NCI-H187 (cell line): Measurements from ENCODE around the gene PPA2.
A peak's percentile ranks its signal among the peaks of the same experiment; 100 is the strongest.
"Not testable (repeated sequence)": the region's sequence is repeated elsewhere in the genome, so short reads cannot be mapped to it uniquely, and the experiment has no call there.

Experiments
- DNase-seq, 2 experiments: peaks; one replicate each; lab custom pipeline; 2025; lab: John Stamatoyannopoulos, UW

The PPA2 gene

DNA sequence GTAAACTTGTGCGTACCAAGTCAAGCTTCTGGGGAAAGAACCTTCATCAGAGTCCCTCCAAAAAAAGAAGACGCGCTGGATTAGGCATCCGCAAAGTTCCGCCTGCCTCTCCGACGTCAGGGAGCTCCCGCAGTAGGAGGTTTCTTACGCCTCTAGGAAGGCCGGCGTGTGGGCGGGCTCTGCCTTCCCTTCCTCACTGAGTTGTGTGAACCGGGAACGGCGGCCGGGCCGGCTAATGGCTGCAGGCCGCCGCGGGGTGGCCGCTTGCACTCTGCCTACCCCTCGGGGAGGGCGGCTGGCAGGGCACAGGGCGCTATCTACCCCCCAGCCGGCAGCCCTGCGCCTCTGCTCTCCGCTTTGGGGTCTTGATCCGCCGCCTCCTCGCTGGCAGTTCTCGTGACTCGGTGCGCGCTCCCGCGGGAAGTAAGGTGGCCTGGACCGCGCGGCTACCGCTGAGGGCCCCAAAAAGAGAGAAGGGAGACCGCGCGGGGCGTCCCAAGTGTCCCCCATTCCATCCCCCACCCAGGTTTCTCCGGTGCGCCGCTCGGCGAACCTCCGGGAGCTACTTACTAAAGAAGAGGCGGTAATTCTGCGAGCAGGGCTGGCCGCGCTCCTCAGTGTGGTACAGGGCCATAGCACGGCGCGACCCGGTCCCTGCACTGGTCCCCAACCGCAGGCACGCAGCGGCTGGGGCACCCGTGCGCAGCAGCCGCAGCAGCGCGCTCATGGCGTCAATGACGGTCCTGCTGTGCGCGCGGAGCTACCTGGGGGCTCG, at the start of gene PPA2:
TSS of gene PPA2 (minus strand) at position 739 of the 775 bp plus-strand sequence. CDS start at position 727, 12 bp downstream.
- peak; percentile 54 to 71 for DNase-seq

DNA sequence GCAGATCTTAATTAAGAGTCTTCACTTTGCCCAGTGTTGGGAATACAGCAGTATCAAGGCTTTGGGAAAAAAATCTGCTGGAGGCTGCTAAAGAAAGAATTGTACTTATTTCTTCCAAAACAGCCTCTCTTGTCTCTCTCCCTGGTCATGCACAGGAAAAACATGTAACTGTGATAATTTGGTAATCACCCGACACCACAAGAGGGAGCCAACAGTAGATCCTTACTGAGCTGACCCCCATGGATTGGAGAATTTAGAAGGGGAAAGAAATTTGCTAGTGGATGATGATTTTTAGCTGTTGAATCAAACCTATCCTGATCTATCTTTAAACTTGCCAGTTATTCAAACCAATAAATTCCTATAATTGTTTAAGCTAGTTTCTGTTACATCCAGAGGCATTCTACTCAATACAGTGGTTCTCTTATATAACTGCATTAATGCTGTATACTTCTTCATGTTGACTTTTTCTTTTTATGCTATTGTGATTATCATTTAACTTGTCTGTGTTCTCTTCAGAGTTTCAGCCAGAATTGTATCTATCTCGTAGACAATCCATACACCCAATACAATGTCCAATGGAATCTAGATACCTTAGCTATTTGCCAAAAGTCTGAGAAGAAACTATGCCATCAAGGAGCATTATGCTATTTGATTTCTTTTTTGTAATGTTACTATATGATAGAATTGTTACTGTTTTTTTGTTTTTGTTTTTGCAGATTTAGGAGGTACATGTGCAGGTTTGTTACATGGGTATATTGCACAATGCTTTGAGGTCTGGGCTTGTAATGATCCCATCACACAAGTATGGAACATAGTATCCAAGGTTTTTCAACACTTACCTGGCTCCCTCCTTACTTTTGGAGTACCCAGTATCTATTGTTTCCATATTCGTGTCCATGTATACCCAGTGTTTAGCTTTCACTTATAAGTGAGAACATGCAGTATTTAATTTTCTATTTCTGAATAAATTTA, 47.2 kb upstream of the PPA2 start:
- DNase-seq = no peak

DNA sequence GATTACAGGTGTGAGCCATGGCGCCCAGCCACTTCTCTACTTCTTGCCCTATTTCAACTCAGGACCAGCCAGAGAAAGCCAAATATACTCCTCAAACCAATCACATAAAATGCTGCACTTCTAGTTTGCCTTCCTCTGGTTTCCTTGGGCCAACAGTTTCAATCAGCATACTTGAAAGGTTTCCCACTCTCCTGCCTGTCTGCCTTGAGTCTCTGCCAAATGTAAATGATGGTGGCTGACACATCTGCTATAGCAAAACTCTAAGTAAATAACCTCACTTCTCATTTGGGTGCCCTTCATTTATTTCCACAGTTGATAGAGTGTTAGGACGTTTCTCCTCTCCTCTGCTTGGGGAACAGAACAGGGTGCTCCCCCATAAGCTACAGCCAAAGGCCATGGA, 36.4 kb upstream of the PPA2 start:
- no peak for DNase-seq

DNA sequence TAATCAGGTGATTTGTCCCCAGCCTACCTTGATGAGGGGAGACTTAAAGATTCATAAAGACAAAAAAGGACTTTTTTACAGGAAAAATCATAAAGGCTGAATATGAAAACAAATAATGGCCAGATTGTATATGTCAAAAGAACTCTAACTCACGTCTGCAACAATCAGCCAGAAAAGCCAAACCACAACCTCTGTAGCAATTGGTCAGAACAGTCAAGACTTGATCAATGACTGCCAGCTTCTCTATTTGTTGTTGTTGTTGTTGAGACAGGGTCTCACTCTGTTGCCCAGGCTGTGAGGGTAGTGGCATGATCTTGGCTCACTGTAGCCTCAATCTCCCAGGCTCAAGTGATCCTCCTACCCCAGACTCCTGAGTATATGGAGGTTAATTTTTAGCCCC, 35.9 kb upstream of the PPA2 start:
- DNase-seq = no peak

DNA sequence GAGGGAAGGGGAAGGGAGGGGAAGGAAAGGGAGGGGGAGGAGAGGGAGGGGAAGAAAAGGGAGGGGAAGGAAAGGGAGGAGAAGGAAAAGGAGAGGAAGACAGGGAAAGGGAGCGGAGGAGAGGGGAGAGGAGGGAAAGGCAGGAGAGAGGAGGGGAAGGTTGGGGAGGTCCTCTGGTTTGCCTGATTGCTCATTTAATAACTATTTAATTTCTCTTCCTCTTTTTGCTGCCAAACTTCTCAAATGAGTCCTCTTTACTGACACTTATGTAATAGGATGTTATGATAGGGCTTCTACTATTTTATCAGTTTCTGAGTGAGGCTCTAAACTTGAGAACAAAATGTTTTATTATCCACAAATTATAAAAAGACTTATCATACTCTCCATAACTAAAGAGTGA, 35.4 kb upstream of the PPA2 start:
- no peak for DNase-seq

DNA sequence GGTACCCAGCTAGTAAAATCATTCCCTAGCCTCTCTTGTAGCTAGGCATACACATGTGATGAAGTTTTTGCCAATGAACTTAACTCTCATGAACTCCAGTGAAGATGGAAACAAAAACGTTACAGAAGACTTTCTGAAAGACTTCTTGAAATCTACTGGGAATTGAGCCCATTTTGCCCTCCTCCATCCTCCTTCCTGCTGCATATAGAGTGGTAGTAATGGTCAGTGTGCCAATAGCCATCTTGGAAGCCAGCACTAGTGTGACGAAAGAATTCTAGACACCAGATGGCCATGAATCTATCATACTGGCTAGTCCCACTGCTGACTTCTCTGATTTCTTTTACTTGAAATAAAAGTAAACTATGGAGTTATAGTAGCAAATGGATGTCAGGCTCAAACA, 30.9 kb upstream of the PPA2 start:
- DNase-seq = no peak

DNA sequence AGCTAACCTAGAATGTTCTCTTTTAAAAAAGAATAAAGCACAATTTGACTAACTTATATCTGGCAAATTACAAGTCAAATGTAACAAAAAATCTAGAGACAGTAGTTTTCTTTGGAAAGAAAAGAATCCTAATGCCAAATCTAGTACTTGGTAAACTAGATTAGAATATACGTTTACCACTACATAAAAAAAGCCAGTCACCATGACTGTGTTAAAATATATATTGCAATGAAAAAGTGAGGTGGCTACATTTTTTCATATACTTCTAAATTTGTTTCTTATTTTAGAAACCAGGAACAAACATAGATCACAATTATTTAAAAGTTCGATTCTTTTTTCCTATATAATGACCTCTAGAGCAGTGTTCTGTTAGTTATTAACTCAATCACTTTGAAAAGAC, 29.6 kb upstream of the PPA2 start:
- DNase-seq = no peak

DNA sequence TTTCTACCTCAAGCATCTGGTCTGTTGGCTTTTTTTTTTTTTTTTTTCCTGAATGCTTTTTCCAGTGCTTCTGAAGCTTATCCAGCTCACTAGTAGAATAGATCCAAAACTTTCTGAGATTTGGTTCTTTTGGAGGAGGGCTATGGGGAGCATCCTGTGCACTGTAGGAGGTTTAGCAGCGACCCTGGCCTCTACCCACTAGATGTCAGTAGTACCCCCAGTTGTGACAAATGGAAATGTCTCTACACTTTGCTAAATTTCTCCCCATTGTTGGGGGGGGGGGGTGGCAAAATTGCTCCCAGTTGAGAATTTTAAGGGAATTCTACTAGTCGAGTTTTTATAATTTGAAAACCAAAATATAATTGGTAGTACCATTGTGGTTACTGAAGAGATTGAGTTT, 23.0 kb upstream of the PPA2 start:
- no peak for DNase-seq

DNA sequence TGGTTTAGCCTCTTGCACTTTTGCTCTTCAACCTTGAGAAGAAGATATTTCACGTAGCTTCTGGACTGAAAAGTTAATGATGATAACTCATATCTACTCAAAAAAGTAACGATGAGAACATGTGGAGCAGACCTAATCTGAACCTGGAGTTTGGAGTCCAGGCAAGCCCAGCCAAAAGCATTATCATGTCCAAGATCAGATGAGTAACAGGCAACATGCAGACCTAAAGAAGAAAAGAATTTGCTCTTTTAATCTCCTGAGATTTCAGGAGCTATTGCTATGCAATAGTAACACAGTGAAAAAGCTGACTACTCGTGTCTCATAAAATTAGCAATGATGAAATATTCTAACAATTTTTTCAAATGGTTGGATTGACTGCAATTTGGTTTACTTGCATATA, 21.8 kb upstream of the PPA2 start:
- DNase-seq = no peak

DNA sequence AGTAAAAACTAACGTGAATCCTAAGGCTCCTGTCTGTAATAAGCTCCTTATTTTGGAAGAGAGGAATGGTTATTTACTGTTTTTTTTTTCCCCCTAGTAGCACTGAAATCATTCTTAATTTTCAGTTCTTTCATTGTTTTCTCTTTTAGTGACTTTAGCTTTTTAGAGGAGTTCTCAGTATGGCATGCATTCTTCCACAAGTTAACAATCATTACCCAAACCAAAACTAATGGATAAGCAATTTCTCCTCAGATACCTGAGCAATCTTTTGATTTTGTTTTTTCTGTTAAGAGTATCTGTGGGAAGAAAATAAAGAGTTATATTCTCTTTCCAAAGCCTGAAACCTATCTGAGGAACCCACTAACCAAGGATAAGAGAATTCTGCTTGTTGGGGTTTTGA, 16.7 kb upstream of the PPA2 start:
- no peak for DNase-seq

DNA sequence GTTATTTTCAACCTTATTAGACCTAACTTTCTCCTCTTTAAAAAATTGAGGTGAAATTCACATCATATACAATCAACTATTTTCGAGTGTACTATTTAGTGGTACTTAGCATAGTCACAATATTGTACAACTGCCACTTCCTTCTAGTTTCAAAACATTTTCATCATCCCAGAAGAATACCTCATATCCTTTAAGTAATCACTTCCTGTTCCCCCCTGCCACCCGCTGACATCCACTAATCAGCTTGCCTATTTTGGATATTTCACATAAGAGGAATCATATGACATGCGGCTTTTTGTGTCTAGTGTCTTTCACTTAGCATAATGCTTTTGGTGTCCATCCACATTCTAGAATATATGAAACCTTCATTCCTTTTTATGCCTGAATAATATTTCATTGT, 10.0 kb upstream of the PPA2 start:
- no peak for DNase-seq

DNA sequence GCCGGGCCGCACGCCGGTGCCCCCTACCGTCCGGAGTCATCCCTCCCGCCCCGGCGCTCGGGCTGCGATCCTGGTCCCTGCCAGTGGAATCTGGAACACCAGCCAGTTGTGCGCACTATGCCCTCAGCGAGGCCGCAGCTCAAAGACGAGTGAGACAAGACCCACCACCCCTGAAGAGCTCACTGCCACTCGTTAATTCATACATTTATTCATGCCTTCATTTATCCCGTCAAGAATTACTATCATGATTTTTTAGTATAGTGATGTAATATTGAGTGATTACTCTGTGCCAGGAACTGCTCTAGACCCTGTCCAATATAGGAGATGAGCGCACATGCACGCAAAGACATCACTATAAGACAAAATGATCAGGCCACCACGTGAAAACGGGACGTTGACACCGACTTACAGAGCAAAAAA, 247 bp upstream of the PPA2 start:
- DNase-seq = peak in 1 of 2 experiments; percentile 36

DNA sequence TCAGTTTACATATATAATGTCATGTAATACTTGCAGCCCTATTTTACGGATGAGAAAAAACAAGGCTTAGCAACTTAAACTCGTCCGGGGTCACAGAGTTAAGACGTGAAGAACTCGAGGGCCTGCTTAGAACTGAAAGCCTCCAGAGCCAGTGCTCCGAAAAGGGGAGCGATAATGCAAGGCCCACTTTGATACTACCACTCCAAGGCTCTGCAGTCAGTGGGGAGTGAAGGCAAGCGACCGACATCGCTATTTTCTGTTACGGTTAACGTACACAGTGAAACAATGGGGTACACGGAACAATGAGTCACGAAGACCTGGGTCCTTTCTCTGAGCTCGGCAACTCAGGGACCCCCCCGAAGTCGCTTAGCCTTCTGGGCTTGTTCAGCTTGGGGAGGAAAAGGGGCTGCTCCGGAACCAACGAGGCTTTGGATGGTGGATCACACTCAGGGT, 965 bp downstream of the PPA2 start:
- no peak for DNase-seq

DNA sequence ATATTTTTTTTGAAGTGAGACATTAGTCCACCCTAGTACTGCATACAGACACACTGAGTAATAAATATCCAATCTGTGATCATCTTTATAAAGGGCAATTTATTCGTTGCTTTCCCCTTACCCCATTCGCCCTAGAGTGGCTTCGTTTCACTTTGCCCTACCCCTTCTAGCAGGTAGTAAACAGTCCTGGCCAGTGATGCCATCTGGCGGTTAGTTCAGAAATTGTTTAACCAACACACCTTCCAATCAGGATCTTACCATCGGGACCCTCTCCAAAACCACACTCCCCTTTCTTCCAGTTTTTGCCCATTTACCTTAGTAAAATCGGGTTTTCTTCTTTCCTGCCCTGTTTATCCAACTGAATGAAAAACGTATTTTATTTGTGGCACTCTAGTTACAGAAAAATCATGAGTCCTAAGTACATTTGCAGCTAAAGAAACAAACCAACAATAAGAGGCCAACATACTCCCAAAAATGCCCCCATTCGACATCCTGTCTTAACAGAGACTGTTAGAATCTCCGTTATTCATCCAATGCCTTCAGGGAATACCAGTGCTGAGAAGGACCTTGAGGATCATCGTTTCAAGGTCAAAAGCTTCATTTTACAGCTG, 2.2 kb downstream of the PPA2 start:
- DNase-seq = peak; percentile 4 to 29

DNA sequence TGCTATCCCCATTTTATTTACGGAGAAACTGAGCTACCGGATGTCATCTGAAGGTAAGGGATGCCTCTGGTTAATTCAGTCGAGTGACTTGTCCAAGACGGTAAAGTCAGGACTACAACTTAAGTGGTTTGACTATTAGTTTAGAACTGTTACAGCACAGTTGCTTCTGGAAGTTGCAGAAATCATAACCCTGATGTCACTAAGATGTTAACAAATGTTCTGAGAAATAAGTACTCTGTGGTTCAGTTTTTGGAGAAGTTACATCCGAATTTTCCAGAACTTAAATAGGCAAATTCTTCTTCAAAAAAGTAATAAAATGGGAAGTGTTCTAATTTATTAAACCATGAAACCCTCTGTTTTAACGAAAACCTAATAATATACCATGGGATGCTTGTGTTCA, 3.1 kb downstream of the PPA2 start:
- no peak for DNase-seq

DNA sequence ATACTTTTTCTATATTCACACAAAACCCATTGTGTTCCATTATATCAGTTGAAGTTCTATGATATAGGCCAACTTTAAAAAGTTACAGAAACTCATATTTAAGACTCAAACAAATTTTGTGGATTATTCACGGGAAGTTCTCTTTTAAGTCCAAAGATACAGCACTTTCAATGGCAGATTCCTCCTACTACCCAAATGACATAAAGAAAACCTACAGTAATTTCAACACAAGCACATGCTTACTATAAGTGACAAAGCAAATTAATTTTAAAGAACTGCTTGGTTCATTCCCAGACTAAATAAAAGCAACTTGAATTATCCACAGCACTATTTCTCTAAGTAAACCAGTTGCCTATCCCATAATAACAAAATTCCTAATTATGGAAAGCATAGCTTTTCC, 4.1 kb downstream of the PPA2 start:
- no peak for DNase-seq

DNA sequence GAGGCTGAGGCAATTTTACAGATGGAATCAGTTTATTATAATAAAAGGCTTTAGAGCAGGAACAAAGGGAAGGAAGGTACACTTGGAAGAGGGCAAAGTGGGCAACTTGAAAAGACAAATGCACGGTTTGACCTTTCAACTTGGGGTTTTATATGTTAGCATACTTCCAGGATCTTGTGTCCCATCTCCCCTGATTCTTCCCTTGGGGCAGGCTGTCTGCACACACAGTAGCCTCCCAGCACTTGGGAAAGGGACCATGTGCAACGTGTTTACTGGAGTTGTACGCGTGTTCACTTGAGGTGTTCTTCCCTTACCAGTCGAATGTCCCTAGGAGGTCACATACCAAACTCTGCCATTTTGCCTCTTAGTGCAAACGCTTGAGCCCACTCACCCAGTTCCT, 7.3 kb downstream of the PPA2 start:
- no peak for DNase-seq

DNA sequence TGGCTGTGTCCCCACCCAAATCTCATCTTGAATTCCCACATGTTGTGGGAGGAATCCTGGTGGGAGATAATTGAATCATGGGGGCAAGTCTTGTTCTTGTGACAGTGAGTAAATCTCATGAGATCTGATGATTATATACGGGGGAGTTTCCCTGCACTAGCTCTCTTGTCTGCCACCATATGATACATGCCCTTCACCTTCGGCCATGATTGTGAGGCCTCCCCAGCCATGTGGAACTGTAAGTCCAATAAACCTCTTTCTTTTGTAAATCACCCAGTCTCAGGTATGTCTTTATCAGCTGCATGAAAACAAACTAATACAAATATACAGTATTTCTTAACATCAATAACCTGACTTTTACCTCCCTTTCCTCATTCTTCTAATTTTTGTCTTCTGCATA, 9.3 kb downstream of the PPA2 start:
- DNase-seq = not testable (repeated sequence)

DNA sequence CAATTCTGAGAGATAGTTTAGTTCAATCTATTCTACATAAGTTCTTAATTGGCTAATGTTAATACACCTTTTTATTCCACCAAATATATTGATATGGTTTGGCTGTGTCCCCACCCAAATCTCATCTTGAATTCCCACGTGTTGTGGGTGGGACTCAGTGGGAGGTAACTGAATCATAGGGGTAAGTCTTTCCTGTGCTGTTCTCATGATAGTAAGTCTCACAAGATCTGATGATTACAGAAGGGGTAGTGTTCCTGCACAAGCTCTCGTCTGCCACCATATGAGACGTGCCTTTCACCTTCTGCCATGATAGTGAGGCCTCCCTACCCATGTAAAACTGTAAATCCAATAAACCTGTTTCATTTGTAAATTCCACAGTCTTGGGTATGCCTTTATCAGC, 11.3 kb downstream of the PPA2 start:
- no peak for DNase-seq

DNA sequence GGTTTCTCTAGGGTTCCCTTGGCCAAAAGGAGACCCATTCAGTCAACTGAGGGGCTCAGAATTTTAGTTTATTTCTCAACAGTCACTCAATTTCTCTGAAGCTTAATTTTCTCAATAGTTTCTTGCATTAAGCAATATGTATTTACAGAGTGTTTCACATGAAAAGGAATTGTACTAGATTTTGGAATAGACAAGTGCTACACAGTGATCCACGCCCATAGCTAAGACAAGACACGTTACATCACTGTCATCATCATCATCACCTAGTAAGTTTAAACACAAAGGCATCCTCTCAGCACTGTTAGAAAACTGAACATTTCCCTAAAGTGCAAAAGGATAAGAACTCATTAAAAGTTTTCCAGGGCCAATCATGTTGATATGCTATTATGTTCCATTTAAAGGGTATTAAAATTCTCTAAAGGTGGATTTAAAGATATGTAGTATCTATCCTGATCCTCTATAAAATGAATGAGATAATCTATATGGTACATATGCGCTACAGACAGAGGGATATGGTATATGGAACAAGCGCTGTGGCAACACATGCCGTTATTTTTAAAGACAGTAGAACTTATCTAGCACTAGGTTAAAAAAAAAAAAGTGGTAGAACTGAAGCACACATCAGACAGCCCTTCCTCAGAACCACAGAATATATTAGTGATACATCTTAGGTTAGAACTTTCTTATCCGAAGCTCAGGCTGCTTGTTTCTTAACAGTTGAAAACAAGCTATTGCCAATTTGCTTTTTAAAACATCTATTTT, 12.1 kb downstream of the PPA2 start:
- DNase-seq = no peak

DNA sequence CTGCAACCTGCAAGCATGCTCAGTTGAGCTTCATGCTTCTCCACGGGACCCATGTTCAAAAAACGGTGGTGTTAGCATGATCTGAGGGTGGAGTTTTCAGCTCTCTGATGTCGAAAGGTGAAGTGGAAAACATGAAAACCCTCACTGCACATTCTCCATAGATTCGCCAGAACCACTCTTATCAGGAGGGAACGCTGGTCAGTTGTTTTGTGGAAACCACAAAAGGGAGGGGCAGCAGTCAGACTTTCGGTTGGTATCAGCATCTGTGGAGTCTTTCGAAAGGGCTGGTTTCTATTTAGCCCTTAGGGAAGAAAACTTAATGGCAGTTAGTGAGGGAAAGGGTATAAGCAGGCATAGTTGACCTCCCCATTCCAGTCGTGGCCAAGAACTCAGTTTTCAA, 12.6 kb downstream of the PPA2 start:
- no peak for DNase-seq

DNA sequence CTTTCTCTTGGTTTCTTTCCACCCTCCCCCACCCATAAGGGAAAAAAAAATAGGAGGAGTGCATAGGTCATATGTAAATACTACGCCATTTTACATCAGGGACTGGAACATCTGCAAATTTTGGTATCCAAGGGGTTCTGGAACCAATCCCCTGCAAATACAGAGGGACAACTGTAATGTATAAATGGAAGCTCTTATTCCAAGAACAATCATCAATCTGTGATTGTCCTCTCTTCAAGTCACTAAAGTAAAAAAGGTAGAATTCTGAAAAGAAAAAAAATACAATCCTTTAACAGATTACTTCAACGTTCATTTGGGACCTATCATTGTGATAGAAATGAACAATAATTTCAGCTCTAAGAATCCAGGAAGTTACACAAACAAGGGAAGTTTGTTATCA, 13.6 kb downstream of the PPA2 start:
- DNase-seq = no peak
